Lung (tissue), 12 donors: ENCODE results near the gene MYH11. TPM values are rescaled to one million over a fixed set of nuclear protein-coding genes. Genes with fewer than 3 reads are reported as not detected.

Experiments
- ATAC-seq: fragments of 200-7000 bp; cut with Tn5 transposase; one replicate; pipeline ENCODE4 v1.9.1; 2020; ENCODE audit warnings: moderate number of reproducible peaks; ENCODE audit not compliant: insufficient read depth, low FRiP score
- DNase-seq, 3 donors: peaks; one replicate each; pipeline ENCODE4 v3.0.0-alpha.2; 2013 to 2017
- H3K27ac ChIP-seq, 2 donors: one replicate each; pipeline ENCODE4 v1.5.1; 2013; ENCODE audit warnings: mild to moderate bottlenecking in 2 of 2, moderate library complexity in 2 of 2, control low read depth in 1 of 2, inconsistent platforms in 1 of 2, low read depth in 1 of 2, low read length in 1 of 2
- H3K27me3 ChIP-seq, 3 donors: one replicate each; pipeline ENCODE4 v1.5.1; 2013; ENCODE audit warnings: low read length in 2 of 3; ENCODE audit not compliant: control insufficient read depth in 3 of 3, insufficient read depth in 3 of 3
- H3K36me3 ChIP-seq, 4 donors: one replicate each; pipeline ENCODE4 v1.5.1; 2013; ENCODE audit warnings: low read length in 4 of 4, mild to moderate bottlenecking in 1 of 4, moderate library complexity in 1 of 4; ENCODE audit not compliant: control insufficient read depth in 4 of 4, insufficient read depth in 4 of 4
- H3K4me1 ChIP-seq, 5 donors: one replicate each; pipeline ENCODE4 v1.5.1; 2013; ENCODE audit warnings: low read length in 5 of 5, mild to moderate bottlenecking in 2 of 5, moderate library complexity in 1 of 5; ENCODE audit not compliant: control insufficient read depth in 5 of 5, insufficient read depth in 5 of 5
- H3K4me3 ChIP-seq: one replicate; pipeline ENCODE4 v1.5.1; 2013; ENCODE audit warnings: mild to moderate bottlenecking, control low read depth, moderate library complexity
- H3K9ac ChIP-seq, 2 donors: one replicate each; pipeline ENCODE4 v1.5.1; 2013; ENCODE audit warnings: low read length in 2 of 2, control low read depth in 1 of 2; ENCODE audit not compliant: insufficient read depth in 1 of 2
- H3K9me3 ChIP-seq, 4 donors: one replicate each; pipeline ENCODE4 v1.5.1; 2013; ENCODE audit warnings: low read length in 3 of 4, mild to moderate bottlenecking in 1 of 4, moderate library complexity in 1 of 4; ENCODE audit not compliant: control insufficient read depth in 4 of 4, insufficient read depth in 3 of 4
- WGBS, 2 donors: extraction: QIAGEN DNeasy Blood & Tissue Kit; methylation state at CpG; one replicate each; pipeline ENCODE4 v1.1.7; 2013; 5-methylcytosine and 5-hydroxymethylcytosine counted together
- polyA plus RNA-seq, 2 donors: library from polyadenylated mRNA; stranded (reverse); fragments of 200-250 nt; gene quantifications; one replicate each; pipeline ENCODE4 v1.2.1, GENCODE V29; 2013
- total RNA-seq, 2 donors: library from RNA; depleted of rRNA in 1 of 2; stranded (reverse); fragments of >200 nt in 1 of 2; gene quantifications; one replicate each; pipeline ENCODE4 v1.2.1, GENCODE V29; 2014 to 2021
- TF ChIP-seq, protein P1 (sequence below): IDR thresholded peaks from 2 replicates; pipeline ENCODE4 v1.5.1; 2012; ENCODE audit warnings: mild to moderate bottlenecking; ENCODE audit errors: control extremely low read depth, extremely low read depth
- donor health status: control.
- donor health status: control.
- donor health status: Bipolar disorder and iron deficiency.
- donor health status: healthy.
- donor health status: DM: yes; HTN: yes; CAD: no.

MYH11 gene
- total and polyA plus RNA-seq, 4 donors, result 25.7 to 146 (median 55.0) TPM

GRCh38 chr16:15689290-15689689, 167.5 kb downstream of the MYH11 start:
- H3K36me3 ChIP-seq, result peaks cover 19 to 52% (median 42%) of the 10 kb centered on the region in 4 donors
- WGBS, 2 donors, result 98 to 100% methylated on average over 3 of the region's 3 CpGs
- TF ChIP-seq, protein P1, sequence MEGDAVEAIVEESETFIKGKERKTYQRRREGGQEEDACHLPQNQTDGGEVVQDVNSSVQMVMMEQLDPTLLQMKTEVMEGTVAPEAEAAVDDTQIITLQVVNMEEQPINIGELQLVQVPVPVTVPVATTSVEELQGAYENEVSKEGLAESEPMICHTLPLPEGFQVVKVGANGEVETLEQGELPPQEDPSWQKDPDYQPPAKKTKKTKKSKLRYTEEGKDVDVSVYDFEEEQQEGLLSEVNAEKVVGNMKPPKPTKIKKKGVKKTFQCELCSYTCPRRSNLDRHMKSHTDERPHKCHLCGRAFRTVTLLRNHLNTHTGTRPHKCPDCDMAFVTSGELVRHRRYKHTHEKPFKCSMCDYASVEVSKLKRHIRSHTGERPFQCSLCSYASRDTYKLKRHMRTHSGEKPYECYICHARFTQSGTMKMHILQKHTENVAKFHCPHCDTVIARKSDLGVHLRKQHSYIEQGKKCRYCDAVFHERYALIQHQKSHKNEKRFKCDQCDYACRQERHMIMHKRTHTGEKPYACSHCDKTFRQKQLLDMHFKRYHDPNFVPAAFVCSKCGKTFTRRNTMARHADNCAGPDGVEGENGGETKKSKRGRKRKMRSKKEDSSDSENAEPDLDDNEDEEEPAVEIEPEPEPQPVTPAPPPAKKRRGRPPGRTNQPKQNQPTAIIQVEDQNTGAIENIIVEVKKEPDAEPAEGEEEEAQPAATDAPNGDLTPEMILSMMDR, result no peak
- ATAC-seq (no peak), DNase-seq (no peak)
- H3K4me1 ChIP-seq, result peaks cover 0 to 2% (median 0%) of the 10 kb centered on the region in 5 donors
- H3K27me3 ChIP-seq, result no peaks in the 10 kb centered on the region
- H3K4me3 ChIP-seq, result no peak overlapping the region
- no peak overlapping the region for H3K27ac ChIP-seq
- no peaks in the 10 kb centered on the region for H3K9me3 ChIP-seq
- H3K9ac ChIP-seq, result no peak overlapping the region

DNA sequence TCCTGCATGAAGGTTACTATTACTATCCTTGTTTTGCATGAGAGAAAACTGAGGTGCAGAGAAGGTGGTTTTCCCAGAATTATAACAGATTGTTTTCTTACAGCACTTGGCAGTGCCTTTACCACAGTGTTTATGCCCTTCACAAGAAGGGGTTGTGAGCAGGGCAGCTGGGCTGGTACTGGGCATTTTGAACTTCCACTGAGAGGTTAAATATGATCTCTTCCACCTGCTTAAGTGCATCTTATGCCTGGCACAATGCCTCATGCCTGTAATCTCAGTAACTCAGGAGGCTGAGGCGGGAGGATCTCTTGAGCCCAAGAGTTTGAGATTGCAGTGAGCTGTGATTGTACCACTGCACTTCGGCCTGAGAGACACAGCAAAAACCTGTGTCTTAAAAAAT, 170.5 kb downstream of the MYH11 start:
- DNase-seq, result no peak
- Histone ChIP-seq H3K4me3 (no peak overlapping the region), H3K9me3 (no peaks in the 10 kb centered on the region), H3K36me3 (peaks cover 11 to 48% (median 27%) of the 10 kb centered on the region in 4 donors), H3K27me3 (no peaks in the 10 kb centered on the region), H3K9ac (no peak overlapping the region), H3K27ac (no peak overlapping the region), H3K4me1 (peaks cover 0 to 2% (median 0%) of the 10 kb centered on the region in 5 donors)
- 77 to 96% methylated on average over 2 of the region's 2 CpGs for WGBS, 2 donors
- TF ChIP-seq, protein P1, result no peak
- ATAC-seq, result no peak

DNA sequence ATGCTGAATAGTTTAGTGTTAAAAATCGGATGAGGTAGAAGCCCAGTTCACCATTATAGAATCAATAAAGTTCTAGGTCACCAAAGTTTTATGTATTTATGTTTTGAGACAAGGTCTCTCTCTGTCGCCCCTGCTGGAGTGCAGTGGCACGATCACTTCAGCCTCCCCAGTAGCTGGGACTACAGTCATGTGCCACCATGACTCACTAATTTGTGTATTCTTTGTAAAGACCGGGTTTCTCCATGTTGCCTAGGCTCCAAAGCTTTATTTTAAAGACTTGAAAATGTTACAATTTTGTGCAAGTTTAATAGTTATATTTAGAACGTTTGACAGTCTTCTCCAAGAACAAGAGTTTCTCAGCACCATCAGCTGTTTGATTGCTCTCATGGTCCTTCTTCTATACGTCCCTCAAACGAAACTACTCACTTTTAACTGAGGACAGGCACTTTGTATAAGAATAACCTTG, 174.7 kb downstream of the MYH11 start:
- ATAC-seq, result peak; percentile 41

More for the DNA sequence above, 174.7 kb downstream of the MYH11 start:
- Histone ChIP-seq H3K4me1 (peaks cover 0 to 2% (median 0%) of the 10 kb centered on the region in 5 donors), H3K9me3 (no peaks in the 10 kb centered on the region), H3K36me3 (peaks cover 10 to 40% (median 19%) of the 10 kb centered on the region in 4 donors), H3K4me3 (no peak overlapping the region), H3K9ac (no peak overlapping the region), H3K27me3 (no peaks in the 10 kb centered on the region), H3K27ac (no peak overlapping the region)
- peak in 2 of 3 donors; percentile 11 to 16 for DNase-seq
- TF ChIP-seq, protein P1, result no peak
- WGBS, 2 donors, result 58 to 65% methylated on average over 7 of the region's 7 CpGs
